HG03060 (cell line): Measurements from ENCODE around the gene PARD3.
"Not testable (repeated sequence)": the region's sequence is repeated elsewhere in the genome, so short reads cannot be mapped to it uniquely, and the experiment has no call there.

ENCODE experiments used
- ATAC-seq: cut with Tn5 transposase; IDR thresholded peaks from one replicate; pipeline ENCODE4 v1.9.1; 2021; ENCODE audit warnings: low read depth, moderate number of reproducible peaks; ENCODE audit not compliant: unreplicated experiment

PARD3 gene

DNA sequence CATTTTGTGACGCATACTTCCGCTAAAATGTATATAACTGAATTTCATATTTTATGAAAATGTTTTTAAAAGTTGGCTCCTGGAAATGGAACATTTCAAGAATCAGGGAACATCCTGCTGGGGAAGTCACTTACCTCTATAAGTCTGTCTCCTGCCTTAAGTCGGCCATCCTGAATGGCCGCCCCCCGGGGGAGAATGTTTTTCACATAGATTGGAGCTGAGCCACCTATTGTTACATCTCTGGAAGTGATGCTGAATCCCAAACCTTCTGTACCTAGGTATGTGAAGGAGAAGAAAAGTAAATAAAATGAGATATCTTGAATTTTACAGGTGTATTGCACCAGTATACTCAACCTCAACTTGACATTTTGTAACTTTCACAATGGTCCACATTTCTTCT, 437.3 kb downstream of the PARD3 start:
- no peak for ATAC-seq

DNA sequence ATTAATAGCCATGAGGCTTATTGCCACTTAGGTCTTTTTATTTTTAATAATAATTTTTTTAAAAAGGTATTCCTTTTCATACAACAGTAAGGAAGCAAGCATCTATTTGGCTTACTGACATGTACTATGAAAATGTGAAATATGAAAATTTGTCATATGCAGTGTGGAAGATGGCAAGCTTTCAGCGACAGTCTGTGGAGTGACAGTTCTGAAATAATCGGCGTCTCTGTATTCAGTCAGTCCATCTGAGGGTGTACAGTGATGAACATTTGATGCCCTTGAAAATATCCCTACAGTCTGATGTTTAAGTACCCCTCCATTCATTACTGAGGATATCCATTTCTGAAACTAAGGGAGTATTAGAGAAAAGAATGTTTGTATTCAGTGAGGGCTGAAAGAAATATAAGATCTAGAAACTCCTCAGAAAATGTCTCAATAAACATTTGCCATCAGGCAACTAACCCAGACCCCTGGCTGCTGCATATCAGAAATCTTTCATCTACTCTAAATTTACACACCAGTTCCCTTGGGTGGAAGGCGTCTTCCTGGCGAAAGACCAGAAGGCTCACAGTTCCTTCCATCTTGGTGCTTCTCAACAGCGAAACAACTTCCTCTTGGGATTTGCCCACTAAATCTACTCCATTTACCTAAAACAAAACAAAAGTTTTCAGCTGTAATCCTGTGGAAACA, 440.6 kb downstream of the PARD3 start:
- no peak for ATAC-seq

DNA sequence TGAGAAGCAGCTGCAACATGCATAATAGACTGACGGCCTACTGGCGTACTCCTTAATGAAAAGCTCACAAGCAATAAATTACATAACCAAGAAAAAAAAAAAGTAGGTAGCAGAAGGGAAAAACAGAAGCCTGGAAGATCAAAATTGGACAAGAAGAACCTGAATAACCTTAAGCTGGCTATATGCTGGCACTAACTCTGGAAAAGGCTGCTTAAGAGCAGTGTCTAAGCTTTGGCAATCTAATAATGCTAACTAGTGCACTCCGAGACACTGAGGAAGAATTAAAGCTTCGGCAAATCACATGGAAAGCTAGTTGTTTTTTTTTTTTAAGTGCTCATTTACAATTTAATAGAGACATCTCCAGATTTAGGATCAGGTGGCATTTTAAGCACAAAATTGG, 441.9 kb downstream of the PARD3 start:
- no peak for ATAC-seq

DNA sequence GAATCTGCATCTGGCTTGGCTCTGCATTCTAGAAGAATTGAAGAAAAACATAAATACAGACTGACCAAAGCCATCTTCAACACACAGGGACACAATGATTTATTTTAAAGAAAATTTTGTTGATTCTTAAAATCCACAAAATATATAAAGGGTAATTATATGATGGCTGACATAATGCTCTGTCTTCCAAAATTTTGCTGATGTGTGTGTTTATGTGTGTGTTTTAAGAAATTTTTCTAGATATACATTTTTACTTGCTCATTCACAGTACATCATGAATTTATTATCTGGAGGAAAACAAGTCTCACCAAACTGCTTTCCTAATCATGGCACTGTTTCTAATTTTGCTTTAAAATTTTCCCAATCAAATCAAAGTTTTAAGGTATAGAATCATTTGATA, 442.6 kb downstream of the PARD3 start:
- ATAC-seq, result no peak

DNA sequence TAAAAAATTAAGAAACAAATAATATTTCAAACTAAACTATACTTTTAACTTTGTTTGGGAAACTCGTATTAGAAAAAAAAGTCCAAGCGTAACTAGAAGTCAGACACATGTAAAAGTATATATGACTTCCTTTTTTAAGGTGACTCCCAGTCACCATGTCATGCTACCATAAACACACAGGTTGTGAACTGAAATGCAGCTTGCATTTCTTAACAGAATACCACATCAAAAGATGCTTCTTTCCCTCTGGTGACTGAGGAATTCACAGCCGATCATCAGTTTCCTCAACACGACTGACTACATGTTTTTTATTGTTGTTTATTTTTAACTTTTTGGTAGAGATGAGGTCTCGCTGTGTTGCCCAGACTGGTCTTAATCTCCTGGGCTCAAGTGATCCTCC, 445.0 kb downstream of the PARD3 start:
- ATAC-seq, result no peak

DNA sequence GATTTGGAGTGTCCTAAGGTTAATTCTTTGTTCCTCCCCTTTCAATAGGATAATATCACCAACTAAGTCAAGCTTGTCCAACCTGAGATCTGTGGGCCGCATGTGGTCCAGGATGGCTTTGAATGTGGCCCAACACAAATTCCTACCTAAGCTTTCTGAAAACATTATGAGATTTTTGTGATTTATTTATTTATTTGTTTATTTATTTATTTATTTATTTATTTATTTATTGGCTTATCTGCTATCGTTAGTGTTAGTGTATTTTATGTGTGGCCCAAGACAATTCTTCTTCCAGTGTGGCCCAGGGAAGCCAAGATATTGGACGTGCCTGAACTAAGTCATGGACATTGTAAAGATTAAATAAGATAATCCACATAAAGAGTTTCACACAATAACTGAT, 446.0 kb downstream of the PARD3 start:
- ATAC-seq, result no peak

DNA sequence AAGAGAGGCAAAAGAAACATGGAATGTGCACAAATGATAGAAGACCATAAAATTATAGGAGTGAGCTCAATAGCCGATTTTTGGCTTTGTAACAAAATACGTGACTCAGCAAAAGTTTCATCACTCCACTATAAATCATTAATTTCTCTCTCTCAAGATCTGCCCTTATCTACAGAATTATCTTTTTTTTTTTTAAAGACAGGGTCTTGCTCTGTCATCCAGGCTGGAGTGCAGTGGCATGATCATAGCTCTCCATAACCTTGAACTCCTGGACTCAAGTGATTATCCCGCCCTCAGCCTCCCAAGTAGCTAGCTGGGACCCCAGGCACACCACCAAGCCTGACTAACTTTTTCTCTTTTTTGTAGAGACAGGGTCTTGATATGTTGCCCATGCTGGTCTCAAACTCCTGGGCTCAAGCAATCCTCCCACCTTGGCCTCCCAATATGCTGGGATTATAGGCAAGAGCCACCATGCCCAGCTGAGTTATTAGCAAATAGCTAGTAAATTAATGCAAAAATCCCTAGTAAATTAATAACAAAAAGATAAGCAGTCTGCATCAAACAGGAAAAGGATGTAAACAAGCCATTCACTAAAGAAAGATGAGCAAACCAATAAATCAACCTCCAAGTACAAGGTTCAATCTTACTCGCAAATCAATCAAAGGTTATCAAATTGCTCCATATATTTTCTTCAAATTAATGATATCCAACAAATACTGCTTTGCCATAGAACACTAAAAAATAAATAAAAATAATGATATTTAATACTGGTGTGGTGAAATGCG, 450.7 kb downstream of the PARD3 start:
- no peak for ATAC-seq

DNA sequence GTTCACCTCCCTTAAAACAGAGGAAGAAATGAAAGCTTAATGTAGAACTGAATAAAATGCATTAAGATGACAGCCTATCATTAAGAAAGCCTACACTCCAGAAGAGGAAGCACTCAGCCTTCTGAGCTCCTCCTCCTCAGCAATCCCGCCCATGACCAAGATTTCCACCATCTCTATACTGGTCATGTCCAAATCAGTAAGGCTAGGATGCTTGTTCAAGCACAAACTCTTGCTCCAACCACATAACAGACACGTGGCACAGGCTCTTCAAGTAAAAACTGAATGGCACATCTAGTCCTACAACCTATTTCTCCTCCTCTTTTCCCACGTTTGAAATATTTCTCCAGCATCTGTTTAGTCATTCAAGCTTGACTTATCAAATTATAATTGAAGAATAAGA, 454.1 kb downstream of the PARD3 start:
- ATAC-seq, result no peak

DNA sequence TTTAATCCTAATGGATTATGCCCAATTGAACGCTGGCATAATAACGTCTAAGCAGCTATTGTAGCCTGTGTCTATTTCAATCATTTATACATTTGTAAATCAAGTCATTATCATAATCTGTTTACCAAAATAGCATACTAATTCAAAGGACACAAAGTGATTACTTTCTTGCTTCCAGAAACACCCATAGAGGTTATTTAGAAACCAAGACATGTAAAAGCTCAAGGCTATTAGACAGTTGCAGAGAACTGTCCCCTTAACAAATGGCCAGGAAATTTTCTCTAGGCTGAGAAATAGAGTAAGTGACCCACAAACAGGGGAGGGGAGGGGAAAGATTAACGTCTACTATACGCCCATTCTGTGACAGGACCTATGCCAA, 455.7 kb downstream of the PARD3 start:
- no peak for ATAC-seq

DNA sequence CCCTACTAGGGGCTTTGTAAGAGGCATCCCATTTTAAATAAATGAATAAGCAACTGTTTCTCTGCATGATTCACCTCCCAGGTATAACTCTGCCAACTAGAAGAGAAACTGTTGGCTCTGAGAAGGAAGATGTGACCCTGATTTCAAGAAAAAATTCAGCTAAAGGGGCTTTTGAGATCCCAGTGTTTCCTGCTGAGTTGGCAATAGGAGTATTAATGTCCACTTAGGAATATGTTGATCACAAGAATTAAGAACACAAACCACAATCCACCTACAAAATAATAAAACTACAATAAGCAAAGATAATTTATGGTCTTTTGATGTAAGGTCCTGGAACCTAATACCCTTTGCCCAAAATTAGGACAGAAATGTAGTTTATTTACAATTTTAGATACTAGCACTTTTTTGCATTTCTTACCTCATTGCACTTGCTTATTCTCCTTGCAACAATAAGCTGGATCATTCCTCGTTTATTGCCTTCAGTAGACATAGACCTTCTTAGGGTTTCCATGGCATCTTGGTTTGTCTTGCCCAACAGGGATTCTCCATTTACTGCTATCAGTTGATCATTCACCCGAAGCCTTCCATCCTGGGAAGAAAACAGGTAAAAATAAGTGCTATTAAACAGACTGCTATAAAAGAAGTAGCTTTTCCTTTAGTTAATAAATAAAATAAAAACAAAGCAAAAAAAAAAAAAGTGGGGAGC, 456.2 kb downstream of the PARD3 start:
- no peak for ATAC-seq

DNA sequence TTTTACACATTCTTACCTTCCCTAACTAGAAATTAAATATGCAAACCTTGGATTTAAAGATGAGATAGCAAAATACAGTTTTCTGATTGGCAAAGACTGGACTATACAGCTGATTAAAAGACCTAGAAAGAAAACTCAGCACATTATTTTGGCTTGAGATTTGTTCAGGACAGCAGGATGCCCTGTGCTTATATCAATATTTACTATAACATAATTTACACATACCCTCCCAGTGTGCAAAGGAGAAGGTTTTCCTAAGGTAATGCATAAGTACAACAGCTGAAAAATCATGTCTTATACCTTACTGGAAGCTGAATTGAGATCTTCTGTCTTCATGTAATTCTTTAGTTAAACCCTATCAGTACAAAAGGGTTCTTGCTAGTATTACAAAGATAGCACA, 458.6 kb downstream of the PARD3 start:
- no peak for ATAC-seq

DNA sequence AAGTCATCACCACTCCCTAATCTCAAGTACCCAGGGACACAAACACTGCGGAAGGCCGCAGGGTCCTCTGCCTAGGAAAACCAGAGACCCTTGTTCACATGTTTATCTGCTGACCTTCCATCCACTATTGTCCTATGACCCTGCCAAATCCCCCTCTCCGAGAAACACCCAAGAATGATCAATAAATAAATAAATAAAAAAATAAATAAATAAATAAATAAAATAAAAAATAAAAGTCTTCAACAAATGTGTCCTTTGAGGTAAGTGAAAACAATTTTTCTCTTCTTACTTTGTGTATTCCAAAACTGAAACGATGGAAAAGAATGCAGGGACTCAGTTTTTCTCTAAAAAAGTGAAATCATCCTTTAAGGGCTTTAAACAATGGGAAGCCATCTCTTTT, 461.6 kb downstream of the PARD3 start:
- ATAC-seq, result not testable (repeated sequence)

DNA sequence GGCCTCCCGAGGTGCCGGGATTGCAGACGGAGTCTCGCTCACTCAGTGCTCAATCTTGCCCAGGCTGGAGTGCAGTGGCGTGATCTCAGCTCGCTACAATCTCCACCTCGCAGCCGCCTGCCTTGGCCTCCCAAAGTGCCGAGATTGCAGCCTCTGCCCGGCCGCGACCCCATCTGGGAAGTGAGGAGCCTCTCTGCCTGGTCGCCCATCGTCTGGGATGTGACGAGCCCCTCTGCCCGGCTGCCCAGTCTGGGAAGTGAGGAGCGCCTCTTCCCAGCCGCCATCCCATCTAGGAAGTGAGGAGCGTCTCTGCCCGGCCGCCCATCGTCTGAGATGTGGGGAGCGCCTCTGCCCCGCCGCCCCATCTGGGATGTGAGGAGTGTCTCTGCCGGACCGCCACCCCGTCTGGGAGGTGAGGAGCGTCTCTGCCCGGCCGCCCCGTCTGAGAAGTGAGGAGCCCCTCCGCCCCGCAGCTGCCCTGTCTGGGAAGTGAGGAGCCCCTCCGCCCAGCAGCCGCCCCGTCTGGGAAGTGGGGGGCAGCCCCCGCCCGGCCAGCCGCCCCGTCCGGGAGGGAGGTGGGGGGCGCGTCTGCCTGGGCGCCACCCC, 462.4 kb downstream of the PARD3 start:
- ATAC-seq, result not testable (repeated sequence)

DNA sequence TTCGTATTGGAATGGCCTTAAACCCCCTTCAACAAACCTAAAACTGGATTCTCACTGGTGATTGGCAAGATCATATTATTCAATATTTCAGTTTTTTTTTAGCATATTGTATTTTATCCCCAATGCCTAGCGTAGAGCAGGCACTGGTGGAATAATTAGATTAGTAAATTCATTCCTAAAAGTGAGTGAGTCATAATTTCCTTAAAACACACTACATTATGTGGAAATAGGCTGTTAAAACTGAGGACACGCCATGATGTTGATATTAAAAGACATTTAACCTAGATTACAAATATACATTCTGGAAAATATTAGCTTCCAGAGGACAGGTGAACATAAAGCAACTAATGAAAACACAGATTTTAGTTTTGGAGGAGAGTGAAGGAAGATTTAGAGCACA, 463.9 kb downstream of the PARD3 start:
- no peak for ATAC-seq

DNA sequence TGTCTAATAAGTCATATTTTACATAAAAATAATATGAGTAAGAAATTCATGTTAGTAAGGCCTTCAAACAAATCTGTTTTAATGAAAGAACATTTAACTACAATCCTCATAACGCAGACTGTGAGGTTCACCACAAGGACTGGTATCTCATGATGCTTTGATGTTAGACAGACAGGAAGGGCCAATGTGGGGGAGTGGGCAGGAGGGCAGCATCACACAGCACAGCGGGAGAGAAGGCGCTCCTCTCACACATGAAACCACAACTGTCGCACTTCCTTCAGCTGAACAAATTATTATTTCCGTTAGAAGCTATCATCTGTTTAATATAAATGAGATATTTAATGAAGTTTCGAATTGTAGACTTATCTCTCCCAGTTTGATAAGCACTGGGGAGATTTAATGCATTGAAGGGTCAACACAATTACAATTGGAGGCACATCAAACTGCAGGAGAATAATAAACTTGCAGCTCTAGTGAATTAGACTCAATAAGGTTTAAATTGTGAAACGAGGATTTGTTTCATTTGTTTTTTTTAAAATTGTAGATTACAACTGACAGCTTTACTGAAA, 466.1 kb downstream of the PARD3 start:
- no peak for ATAC-seq

DNA sequence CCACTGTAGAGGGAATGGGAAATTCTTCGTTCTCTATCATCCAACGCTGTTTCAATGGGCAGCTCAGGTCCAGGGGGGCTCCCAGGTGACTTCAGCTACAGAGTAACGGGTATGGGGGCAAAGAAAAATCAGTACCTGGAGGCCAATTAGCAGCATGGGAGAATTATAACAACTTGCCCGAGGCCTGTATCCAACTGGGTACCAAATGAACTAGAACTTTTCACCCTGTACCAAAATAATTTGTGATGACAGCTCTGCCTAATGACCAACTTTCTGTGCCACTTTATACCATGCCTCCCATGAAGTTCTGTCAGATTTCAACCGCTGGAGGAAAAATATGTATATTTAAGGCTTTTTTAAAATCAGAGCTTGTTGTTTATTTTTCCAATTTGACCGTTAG, 467.1 kb downstream of the PARD3 start:
- ATAC-seq, result no peak

DNA sequence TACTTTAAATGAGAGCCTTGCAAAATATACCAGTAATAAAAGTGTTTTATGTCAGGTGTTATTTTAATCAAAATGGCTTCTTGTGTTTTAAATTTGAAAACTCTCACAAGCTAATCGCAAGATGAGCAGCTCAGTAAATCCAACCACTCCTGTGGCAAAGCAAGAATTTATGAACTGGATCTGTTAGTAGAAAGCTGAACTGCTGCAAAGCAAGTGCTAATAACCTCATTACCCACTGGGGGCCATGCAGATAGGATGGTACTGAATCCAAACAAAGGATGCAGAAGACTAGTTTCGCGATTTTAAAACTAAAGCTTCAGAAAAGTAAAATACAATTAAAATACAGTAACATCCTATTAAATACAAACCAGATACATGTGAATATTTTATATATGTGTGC, 468.0 kb downstream of the PARD3 start:
- no peak for ATAC-seq

DNA sequence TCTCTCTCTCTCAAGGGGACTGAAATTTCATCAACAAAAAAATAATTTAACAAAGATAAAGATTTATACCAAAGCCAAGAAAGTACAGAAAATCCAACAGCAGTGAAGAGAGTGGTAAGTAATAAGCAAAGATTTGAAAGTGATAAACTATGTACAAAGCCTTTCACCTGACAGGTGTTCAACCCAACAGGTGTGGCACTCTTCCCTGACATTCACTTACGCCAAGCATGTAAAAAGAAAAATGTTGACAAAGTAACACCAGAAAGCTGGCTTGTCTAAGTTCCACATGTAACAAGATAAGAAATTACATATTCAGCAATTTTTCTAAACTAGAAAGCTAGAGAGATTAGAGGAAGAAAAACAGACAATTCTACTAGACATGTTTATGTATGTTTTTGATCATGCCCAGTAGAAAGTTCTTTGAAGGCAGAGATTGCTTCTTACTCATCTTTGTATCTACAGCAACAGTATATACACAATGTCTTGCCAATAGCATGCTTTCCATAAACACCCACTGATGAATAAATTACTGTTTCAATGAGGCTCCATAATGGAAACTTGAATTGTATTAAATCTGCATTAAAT, 468.5 kb downstream of the PARD3 start:
- ATAC-seq, result no peak

DNA sequence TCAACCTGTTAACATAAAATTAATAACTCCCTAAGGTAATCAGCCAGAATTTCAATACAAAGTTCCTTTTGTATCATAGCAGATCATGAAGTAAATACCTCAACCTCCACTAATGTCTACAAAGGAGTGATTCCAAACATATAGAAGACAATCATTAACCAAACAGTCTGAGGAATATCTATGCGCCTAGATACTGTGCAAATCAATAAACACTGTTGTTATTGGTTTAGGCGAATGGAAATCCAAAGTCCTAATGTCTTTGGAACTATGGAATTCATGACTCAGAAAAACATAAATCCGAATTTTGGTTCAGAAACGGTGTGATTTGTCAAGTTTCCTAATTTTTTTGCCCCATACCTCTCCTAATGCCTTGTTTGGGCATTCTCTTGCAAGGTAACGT, 469.7 kb downstream of the PARD3 start:
- no peak for ATAC-seq

DNA sequence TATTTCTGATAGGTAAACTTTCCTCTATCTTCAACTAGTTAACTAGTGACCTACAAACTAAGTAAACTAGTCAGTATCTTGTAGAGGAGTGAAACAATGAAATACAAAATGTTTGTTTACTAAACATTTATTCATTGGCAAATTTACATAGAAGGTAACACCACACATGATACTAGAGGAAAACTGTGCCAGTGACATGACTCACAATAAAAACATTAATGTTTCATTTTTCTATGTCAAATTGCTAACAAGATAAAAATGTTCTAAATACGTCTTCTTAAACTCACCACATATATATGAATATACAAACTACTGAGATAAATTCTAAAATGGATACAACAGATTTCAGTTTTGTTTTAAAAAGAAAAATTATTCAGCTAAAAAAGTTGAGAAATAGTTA, 471.3 kb downstream of the PARD3 start:
- no peak for ATAC-seq

DNA sequence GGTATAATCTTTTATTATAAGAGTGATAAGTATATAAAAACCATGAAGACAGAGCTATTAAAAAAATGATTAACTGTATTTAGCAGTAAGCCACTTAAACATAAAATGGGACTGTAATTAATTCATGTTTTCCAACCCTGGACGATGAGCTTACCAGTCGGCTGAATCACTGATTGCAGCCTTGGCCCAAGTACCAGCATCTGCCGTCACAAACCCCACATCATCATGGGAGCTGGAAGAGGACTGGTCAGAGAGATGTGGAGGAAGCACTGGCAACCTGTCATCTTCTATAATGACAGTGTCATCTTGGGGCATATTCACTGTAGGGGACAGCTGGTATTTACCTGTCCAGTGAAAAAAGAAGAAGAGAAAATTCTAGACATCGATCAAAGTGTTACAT, 473.6 kb downstream of the PARD3 start:
- no peak for ATAC-seq
